GM12878 (cell line): ENCODE measurements around the gene ELL. TPM values are rescaled to one million over a fixed set of nuclear protein-coding genes. Genes with fewer than 3 reads are reported as not detected.

Experiments used
- ATAC-seq: fragments of 200-7000 bp; cut with Tn5 transposase; 3 replicates; pipeline ENCODE4 v1.9.1; 2020; ENCODE audit warnings: mild to moderate bottlenecking, moderate library complexity
- BruUV-seq: library from RNA; stranded (reverse); fragments of 400-500 nt; replicated peaks from 2 replicates; lab custom pipeline; 2021; lab: Mats Ljungman, UMichigan
- CTCF ChIA-PET: fragments of 300-600 bp; sonication (Branson Sonifier 250); formaldehyde crosslinking; extraction: SDS; loops from one replicate; lab custom pipeline; 2021; ENCODE audit warnings: inconsistent platforms; lab: Yijun Ruan, JAX
- POLR2A ChIA-PET: fragments of 350-600 bp; formaldehyde crosslinking; extraction: SDS; loops from one replicate; lab custom pipeline; 2021; ENCODE audit warnings: inconsistent platforms; lab: Charles Lee
- RAD21 ChIA-PET: fragments of 300-600 bp; sonication (Branson Sonifier 250); formaldehyde crosslinking; loops from one replicate; lab custom pipeline; 2023; ENCODE audit warnings: antibody characterized with exemption; ENCODE audit not compliant: unreplicated experiment; lab: Charles Lee
- SMC1A ChIA-PET: fragments of 300-600 bp; sonication (Branson Sonifier 250); formaldehyde crosslinking; loops from one replicate; lab custom pipeline; 2023; ENCODE audit not compliant: unreplicated experiment, uncharacterized antibody; lab: Charles Lee
- DNase-seq: peaks from one replicate; pipeline ENCODE4 v3.0.0-alpha.2; 2011; ENCODE audit warnings: low read depth, low spot score
- FAIRE-seq: peaks from 3 replicates; lab custom pipeline; 2011; peaks lifted over from hg19 to GRCh38; lab: Jason Lieb, UNC
- H2AFZ ChIP-seq: 2 replicates; pipeline ENCODE4 v1.6.0; 2011; ENCODE audit warnings: low read depth, low read length, control low read depth; ENCODE audit not compliant: control insufficient read depth
- H3K27ac ChIP-seq: 2 replicates; pipeline ENCODE4 v1.5.1; 2011; ENCODE audit warnings: control low read depth; ENCODE audit not compliant: control insufficient read depth, insufficient read depth
- H3K27me3 ChIP-seq, 2 experiments: replicated peaks in 1 of 2; 2 replicates each; pipeline versions ENCODE4 v1.6.0 to v1.6.1; 2011; ENCODE audit warnings: low read length in 1 of 2; ENCODE audit not compliant: control insufficient read depth in 2 of 2, insufficient read depth in 2 of 2
- H3K36me3 ChIP-seq, 2 experiments: 2 replicates each; pipeline ENCODE4 v1.5.1; 2011; ENCODE audit warnings: low read length in 1 of 2; ENCODE audit not compliant: control insufficient read depth in 2 of 2, insufficient read depth in 2 of 2
- H3K4me1 ChIP-seq: 2 replicates; pipeline ENCODE4 v1.6.1; 2011; ENCODE audit warnings: mild to moderate bottlenecking, low read length, moderate library complexity, mixed read lengths; ENCODE audit not compliant: control insufficient read depth, insufficient read depth
- H3K4me2 ChIP-seq: 2 replicates; pipeline ENCODE4 v1.6.0; 2011; ENCODE audit warnings: control low read depth; ENCODE audit not compliant: control insufficient read depth, insufficient read depth
- H3K4me3 ChIP-seq: fragments of 200-600 bp; sonication (generic); 2 replicates; pipeline ENCODE4 v1.5.1; 2016
- H3K79me2 ChIP-seq: 2 replicates; pipeline ENCODE4 v1.6.0; 2011; ENCODE audit warnings: low read length; ENCODE audit not compliant: control insufficient read depth, insufficient read depth
- H3K9ac ChIP-seq: 2 replicates; pipeline ENCODE4 v1.8.0; 2011; ENCODE audit warnings: low read length, control low read depth, mixed read lengths; ENCODE audit not compliant: control insufficient read depth, insufficient read depth
- H3K9me3 ChIP-seq: replicated peaks from 3 replicates; pipeline ENCODE4 v1.5.1; 2011; ENCODE audit warnings: mild to moderate bottlenecking, low read length; ENCODE audit not compliant: control insufficient read depth, insufficient read depth
- H4K20me1 ChIP-seq: 2 replicates; pipeline ENCODE4 v1.6.0; 2011; ENCODE audit not compliant: control insufficient read depth, insufficient read depth
- NFXL1 ChIP-seq: fragments of 450-650 bp; IDR thresholded peaks from 2 replicates; pipeline ENCODE4 v1.6.1; 2017; ENCODE audit warnings: antibody characterized with exemption, mild to moderate bottlenecking, borderline replicate concordance
- POLR2AphosphoS5 ChIP-seq: IDR thresholded peaks from 2 replicates; pipeline ENCODE4 v1.6.1; 2011; ENCODE audit warnings: mild to moderate bottlenecking, low read length, inconsistent platforms
- RUNX3 ChIP-seq: IDR thresholded peaks from 2 replicates; pipeline ENCODE4 v1.6.1; 2012; ENCODE audit warnings: low read length, inconsistent platforms
- SIN3A ChIP-seq: IDR thresholded peaks from 2 replicates; pipeline ENCODE4 v1.6.1; 2012; ENCODE audit warnings: low read depth, low read length, improper control_type of control experiment
- TCF12 ChIP-seq: IDR thresholded peaks from 2 replicates; pipeline ENCODE4 v1.6.1; 2011; ENCODE audit warnings: low read depth, mild to moderate bottlenecking, low read length
- TCF3 ChIP-seq: IDR thresholded peaks from 2 replicates; pipeline ENCODE4 v1.6.1; 2012; ENCODE audit warnings: low read depth, mild to moderate bottlenecking, low read length, borderline replicate concordance; ENCODE audit not compliant: insufficient read depth
- WRNIP1 ChIP-seq: IDR thresholded peaks from 2 replicates; pipeline ENCODE4 v1.6.1; 2011; ENCODE audit warnings: low read depth, low read length, improper control_type of control experiment, borderline replicate concordance
- YY1 ChIP-seq: IDR thresholded peaks from 2 replicates; pipeline ENCODE4 v1.6.1; 2011; ENCODE audit warnings: low read depth, mild to moderate bottlenecking, low read length
- WGBS: methylation state at CpG from one replicate; pipeline ENCODE4 v1.1.6; 2016; ENCODE audit warnings: low lambda C conversion rate; ENCODE audit not compliant: insufficient replicate concordance, insufficient coverage; ENCODE audit errors: missing lambda C conversion rate; 5-methylcytosine and 5-hydroxymethylcytosine counted together
- in situ Hi-C: fragments of 300-500 bp; cut with MboI; formaldehyde crosslinking; loops from 9 replicates; pipeline ENCODE4 v1.14.3; 2018; ENCODE audit warnings: mixed read lengths
- intact Hi-C: fragments of 100-400 bp; cut with micrococcal nuclease; formaldehyde crosslinking; loops from one replicate; pipeline ENCODE4 v1.14.2; 2022; ENCODE audit not compliant: unreplicated experiment
- polyA plus RNA-seq, 11 experiments: library from polyadenylated mRNA; depleted of rRNA in 4 of 11; unstranded in 6 of 11; stranded (reverse) in 5 of 11; fragments of >200 nt; fragmentation: Nextera tagmentation in 4 of 11; fragmentation: Illumina TruSeq in 1 of 11; extraction: Ambion mirVana in 4 of 11; extraction: Trizol in 1 of 11; gene quantifications; 1 replicate in 1 of 11; 2 replicates in 10 of 11; pipeline versions ENCODE4 v1.2.1 to v1.2.3, GENCODE V29; 2011 to 2016; ENCODE audit warnings: inconsistent platforms in 2 of 11, missing spikeins in 2 of 11, low read depth in 1 of 11
- total RNA-seq, 4 experiments: library from RNA; depleted of rRNA in 3 of 4; stranded (reverse); fragments of >200 nt in 3 of 4; fragmentation: Illumina TruSeq in 1 of 4; extraction: Trizol in 1 of 4; gene quantifications; 2 replicates each; pipeline versions ENCODE4 v1.2.1 to v1.2.3, GENCODE V29; 2013 to 2021
- TF ChIP-seq, protein P1 (sequence below): fragments of 450-650 bp; IDR thresholded peaks from 2 replicates; pipeline ENCODE4 v1.6.1; 2017; ENCODE audit warnings: mild to moderate bottlenecking, moderate library complexity

The ELL gene
- total and polyA plus RNA-seq, 10 of the 15 experiments (the other 5 are each of a cell fraction or from before 2014, with no cell fraction given), result 0.91 to 25.0 (median 9.1) TPM

- peak; percentile 71; the same call in 1 of the 2 replicates for TF ChIP-seq TCF12
- TF ChIP-seq POLR2AphosphoS5, result no peak
- peak; percentile 86 for TF ChIP-seq RUNX3
- no peak for TF ChIP-seq SIN3A
- no peak for TF ChIP-seq WRNIP1
Observed at GRCh38 chr19:18478545-18479311, 43.1 kb downstream of the ELL start (continued).

DNA sequence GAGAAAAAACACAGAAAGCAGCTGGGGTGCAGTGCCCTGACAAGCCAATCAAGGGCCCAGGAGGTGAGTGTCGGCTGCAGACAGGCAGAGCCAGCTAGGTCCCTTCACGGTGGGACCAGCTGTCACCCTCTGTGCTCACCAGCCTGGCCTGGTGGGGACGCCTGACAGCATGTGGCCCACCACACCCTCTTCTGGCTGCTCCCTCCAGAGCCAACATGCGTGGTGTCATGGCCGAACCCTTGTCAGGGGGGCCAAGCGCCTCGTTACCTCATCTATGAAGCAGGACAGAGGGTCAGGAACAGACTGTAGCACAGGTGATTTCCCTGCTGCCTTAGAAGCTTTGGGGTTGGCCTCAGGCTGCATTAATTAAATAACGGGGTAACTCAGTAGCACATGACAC lies 43.9 kb downstream of the ELL start:
- Histone ChIP-seq H3K4me3 (no peak overlapping the region), H2AFZ (no peak overlapping the region), H4K20me1 (peaks cover 3% of the 10 kb centered on the region), H3K4me2 (no peak overlapping the region), H3K27me3 (no peaks in the 10 kb centered on the region), H3K4me1 (peaks cover 33% of the 10 kb centered on the region), H3K9me3 (no peaks in the 10 kb centered on the region), H3K36me3 (peaks cover 2 to 7% of the 10 kb centered on the region in 2 experiments; a peak in 3 of 4 replicates), H3K27ac (peak overlapping the region; percentile 89), H3K9ac (no peak overlapping the region), H3K79me2 (peaks cover 60% of the 10 kb centered on the region)
- WGBS, result 69% methylated on average over 8 of the region's 8 CpGs
- no TSS peak for BruUV-seq
- TF ChIP-seq YY1, result 0 out of 2 replicates have a peak, but pooled peaks have one; percentile 22
- 0 out of 2 replicates have a peak, but pooled peaks have one; percentile 24 for TF ChIP-seq TCF3
- TF ChIP-seq NFXL1, result no peak
- TF ChIP-seq, protein P1, sequence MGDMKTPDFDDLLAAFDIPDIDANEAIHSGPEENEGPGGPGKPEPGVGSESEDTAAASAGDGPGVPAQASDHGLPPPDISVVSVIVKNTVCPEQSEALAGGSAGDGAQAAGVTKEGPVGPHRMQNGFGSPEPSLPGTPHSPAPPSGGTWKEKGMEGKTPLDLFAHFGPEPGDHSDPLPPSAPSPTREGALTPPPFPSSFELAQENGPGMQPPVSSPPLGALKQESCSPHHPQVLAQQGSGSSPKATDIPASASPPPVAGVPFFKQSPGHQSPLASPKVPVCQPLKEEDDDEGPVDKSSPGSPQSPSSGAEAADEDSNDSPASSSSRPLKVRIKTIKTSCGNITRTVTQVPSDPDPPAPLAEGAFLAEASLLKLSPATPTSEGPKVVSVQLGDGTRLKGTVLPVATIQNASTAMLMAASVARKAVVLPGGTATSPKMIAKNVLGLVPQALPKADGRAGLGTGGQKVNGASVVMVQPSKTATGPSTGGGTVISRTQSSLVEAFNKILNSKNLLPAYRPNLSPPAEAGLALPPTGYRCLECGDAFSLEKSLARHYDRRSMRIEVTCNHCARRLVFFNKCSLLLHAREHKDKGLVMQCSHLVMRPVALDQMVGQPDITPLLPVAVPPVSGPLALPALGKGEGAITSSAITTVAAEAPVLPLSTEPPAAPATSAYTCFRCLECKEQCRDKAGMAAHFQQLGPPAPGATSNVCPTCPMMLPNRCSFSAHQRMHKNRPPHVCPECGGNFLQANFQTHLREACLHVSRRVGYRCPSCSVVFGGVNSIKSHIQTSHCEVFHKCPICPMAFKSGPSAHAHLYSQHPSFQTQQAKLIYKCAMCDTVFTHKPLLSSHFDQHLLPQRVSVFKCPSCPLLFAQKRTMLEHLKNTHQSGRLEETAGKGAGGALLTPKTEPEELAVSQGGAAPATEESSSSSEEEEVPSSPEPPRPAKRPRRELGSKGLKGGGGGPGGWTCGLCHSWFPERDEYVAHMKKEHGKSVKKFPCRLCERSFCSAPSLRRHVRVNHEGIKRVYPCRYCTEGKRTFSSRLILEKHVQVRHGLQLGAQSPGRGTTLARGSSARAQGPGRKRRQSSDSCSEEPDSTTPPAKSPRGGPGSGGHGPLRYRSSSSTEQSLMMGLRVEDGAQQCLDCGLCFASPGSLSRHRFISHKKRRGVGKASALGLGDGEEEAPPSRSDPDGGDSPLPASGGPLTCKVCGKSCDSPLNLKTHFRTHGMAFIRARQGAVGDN, result peak; percentile 70
- in situ Hi-C loops, result no loop called here
- RAD21 ChIA-PET, result interaction anchor here (1.6 kb wide), 1 partner anchor 42 kb away, joined by 5 read pairs; no protein-coding TSS in a partner anchor
- CTCF ChIA-PET, result interaction anchor here (0.8 to 1.6 kb wide), 5 partner anchors 8 to 111 kb away, joined by 3 to 5 read pairs (median 3); partner anchors contain the start of gene REX1BD
- SMC1A ChIA-PET, result interaction anchor here (0.9 kb wide), 1 partner anchor 80 kb away, joined by 4 read pairs; the partner anchor contains the start of gene KXD1
- POLR2A ChIA-PET, result interaction anchor here (1.7 kb wide), 1 partner anchor 43 kb away, joined by 8 read pairs; no protein-coding TSS in a partner anchor
- no peak for DNase-seq
- no peak for FAIRE-seq
- intact Hi-C loops, result loop anchor here (5.0 kb wide), 1 partner anchor 109 kb away; the partner anchor contains the start of gene REX1BD
- peak; percentile 14 for ATAC-seq
